NK-92 treated with Interleukin-12 subunit alpha and Interleukin-12 subunit beta, amount 100 ng/mL, for 24 hours (cell line): ENCODE data around the gene PIGM.

ENCODE experiments used
- DNase-seq: peaks from one replicate; lab custom pipeline; 2025; lab: John Stamatoyannopoulos, UW

PIGM gene

DNA sequence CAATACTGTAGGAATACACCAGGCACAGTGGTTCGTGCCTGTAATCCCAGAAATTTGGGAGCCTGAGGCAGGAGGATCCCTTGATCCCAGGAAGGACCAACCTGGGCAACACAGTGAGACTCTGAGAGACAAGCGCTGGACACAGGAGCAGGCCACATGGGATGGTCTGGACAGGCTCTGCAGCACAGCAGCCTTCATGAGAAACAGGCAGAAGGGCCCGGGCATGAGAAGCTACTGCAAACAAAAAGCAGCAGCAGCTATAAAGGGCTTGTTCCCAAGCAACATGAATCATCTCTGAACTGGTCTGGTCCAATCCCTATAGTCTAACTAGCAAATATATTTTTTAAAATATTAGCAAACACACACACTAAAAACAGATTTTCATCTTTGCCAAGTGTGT, 42.2 kb downstream of the PIGM start:
- DNase-seq, result no peak

DNA sequence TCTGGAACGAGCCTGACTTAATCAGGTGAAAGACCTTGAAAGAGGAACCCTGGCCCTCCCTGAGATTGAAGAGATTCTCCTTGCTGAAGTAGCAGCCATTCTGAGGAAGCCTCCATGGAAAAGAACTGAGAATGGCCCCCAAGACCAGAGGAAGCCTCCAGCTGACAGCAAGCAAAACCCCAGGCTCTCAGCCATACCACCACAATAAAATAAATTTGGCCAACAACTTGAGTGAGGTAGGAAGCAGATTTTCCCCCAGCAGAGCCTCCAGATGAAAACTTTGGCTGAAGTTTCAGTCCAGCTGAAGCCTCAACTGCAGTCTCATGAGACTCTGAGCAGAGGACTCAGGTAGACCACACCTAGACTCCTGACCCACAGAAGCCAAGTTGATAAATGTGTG, 43.8 kb downstream of the PIGM start:
- DNase-seq, result no peak

DNA sequence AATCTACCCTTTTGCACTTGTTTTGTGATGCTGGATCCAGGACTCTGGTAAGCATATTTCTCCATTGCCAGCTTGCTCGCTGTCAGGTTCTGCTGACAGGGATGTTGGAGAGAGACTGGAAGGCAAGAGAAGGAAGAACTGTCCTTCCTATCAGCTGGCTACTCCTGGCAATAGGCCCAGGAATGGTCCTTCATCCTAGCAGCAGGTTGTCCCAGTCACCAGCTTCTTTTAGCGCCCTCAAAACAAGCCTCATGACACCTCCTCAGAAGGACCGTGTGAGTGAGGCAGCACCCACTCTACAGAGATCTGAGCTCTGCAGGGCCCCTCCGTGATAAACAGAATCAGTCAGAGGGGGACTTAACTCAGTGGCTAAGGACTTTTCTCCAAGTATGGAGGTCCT, 44.6 kb downstream of the PIGM start:
- no peak for DNase-seq

DNA sequence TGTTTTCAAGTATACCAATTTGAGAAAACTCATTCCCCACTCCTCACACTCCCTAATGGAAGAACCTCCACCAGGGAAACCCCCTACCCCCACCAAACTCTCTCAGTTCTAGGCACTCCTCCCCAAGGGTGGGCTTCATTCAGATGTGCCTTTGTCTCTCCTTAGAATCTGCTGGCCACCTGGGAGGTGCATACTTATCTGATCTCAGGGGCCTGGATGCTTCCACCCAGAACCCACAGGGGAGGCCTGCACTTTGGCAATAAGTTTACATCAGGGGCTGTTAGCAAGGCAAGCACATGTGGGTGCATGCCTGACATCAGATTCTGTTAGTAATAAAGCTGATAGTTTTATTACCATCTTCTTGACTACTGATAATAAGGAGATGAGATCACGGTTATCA, 45.3 kb downstream of the PIGM start:
- no peak for DNase-seq

DNA sequence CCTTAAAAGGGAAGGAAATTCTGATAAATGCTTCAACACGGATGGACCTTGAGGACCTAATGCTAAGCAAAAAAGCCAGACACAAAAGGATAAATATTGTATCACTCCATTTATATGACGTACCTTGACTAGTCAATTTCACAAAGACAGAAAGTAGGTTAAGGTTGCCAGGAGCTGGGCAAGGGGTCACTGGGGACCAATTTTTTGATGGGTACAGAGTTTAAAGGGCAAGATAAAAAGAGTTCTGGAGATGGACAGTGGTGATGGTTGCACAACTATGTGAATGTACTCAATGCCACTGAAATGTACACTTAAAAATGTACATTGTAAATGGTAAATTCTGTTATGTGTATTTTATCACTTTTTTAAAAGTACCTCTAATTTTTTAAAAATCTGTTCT, 45.7 kb downstream of the PIGM start:
- no peak for DNase-seq

DNA sequence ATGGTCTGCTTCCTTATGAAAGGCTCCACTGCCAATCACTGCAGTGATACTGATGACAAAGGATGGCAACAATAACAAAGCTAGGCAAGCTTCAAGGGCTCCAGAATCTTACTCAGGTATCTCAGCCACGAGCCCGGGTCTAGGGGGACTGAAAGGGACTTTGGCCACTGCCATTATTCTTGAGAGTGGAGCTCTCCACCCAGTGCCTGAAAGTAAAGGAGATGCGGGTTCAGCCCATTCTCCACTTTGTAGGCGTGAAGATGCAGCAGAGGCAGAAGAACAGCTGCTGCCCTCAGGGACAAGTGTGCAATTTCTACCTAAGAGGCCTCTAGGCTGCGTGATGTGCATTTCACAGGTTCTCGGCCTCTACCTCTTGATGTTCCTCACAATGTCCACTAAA, 46.3 kb downstream of the PIGM start:
- no peak for DNase-seq

DNA sequence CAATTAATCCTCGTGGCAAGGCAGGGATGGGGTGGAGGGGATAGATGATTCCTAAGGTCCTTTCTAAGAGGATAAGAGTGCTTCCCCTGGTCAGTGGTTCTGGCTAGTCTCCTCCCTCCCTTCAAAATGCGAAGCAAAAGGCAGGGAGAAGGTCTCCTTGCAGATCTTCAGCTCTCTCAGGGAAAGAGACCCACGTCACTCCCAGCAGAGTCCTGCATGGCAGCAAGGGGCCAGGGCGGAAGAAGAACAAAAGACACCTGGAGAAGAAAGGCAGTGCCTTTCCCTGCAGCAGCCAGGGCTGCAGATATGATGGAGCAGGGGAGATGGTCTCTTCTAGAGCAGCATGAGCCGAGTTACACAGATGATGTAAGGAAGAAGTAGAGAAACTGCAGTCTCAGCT, 48.1 kb downstream of the PIGM start:
- DNase-seq, result no peak

DNA sequence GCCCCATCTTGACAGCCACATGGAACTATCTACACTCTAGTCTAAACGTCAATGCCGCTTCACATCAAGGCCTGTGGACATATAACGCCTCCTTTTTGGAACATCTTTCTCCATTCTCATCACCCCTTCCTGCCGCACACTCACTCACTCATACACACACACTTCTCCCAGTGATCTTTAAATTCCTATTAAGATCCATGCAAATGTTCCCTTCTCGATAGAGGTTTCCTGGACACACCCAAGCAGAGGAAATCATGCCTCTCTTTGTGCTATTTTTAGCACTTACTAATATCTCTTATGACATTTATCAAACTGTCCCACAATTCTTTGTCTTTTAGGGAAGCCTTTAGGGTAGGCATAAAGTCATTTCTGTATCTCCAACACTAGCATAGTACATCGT, 49.5 kb downstream of the PIGM start:
- DNase-seq, result no peak

DNA sequence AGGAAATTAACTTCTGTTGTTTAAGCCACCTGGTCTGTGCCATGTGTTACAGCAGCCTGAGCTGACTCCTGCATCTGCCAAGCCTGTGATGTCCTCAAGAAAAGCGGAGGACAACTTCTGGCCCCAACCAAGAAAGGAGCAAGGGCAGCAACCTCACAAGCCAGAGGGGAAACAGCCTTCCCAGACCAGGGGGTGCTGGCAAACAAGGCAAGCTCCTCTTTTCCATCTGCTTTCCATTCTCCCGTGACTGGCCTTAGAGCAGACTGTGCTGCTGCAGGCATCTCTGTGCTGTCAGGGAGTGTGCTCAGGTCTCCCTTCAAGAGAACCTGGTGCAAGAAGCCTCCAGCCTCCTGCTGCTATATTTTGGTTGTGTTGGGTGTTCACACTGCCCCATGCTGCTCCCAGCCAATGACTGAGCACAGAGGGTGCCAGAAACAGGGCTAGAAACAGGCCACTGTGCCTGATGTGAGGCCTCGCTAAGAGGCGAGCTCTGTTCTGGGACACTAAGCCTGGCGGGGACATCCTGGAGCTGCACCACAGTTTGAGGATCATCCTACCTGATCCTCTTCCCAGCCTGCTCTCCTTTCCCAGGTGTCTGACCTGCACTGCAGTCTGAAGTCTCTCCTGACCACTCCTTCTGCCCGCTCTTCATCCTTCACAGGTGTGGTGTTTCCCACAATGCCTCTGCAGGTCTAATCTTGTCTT, 50.3 kb downstream of the PIGM start:
- DNase-seq, result no peak

DNA sequence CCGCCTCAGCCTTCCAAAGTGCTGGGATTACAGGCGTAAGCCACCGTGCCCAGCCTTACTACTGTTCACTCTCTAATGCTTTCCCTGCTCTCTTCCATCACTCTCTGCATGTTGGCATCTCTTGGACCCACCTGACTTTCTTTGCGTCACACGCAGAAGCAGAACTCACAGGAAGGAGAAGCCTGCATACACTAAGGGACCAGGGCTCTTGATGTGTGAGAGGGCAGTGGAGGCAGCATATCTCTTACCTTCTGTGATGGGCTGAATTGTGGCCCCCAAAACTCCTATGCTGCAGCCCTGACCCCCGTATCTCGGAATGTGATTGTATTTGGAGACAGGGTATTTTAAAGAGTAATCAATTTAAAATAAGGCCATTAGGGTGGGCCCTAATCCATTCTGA, 51.0 kb downstream of the PIGM start:
- DNase-seq, result no peak

DNA sequence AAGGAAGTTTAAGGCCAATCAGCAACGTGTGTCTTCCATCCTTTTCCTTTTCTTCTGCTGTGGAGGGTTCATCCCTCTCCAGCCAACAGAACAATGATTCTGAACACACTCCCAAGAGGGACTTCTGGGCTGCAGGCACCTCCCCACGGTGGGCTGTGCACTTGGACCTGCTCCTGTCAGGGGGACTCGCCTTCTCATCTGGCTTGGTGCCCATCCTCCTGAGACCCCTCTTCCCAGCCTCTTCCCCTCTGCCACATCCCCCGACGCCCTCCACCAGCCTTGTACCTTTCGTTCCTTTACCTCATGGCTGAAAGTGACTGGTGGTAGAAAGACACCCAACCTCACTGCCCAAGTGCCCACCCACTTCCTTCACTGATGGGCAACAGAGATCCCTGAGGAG, 51.7 kb downstream of the PIGM start:
- DNase-seq, result no peak

DNA sequence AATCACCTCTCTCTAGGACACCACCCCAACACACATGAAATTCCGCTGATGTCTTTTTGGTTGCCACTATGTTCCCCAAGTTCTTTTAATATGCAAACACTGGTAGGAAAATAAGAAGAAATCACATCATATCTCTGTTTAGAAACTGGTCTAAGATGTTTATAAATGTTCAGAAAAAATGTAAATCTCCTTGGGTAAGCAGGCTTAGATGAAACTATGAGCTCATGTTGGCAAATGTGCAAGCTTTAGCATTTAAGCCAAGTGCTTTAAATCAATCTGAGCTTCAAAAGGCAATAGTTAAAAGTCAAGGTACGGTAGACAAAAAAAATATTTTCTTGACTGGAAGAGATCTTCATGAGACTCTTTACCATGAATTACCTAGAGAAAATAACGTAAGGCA, 52.5 kb downstream of the PIGM start:
- no peak for DNase-seq

DNA sequence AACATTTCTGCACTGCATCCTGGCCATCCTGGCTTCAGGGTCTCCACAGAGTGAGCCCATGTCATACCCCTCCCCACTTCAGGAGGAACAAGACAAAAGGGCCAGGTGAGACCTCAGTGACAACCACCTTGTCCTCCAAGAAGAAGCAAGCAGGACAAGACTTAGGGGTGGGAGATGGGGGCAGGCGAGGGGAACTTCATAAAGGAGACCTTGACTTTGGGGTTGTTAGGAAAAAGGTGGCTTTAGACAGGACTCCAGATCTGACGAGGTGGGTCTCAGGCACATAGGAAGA, 53.7 kb downstream of the PIGM start:
- DNase-seq, result no peak

DNA sequence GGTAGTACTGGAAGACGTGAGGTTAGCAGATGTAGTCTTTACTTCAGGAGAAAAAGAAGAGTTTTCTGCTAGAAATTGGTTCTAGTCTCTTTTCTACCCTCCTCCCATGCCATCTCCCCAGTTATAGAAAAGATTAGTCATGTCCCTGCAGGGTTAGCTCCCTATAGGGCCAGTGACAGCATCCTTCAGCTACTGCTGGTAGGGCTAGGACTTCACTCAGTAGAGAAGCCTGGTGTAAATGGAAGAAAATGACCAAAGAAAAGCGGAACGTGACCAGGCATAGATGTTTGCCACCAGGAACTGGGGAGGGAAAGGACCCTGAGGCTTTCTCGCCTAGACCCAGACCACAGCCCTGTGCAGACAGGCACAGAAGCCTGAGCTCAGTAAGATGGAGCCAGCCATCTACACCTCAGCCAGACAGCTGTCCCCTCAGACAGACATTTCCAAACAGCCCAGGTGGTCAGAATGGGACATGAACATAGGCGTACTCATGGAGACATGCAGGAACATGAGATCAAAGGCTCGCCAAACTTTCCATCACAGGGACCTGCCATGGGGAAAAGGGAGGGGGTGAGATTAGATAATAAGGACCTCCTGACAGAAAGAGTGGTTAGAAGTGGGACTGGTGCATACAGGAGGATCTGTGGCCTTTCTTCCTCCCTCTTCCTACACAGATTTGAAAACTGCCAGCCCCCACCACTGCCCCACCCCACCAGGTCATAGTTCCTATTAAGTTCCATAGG, 54.3 kb downstream of the PIGM start:
- no peak for DNase-seq
